HAP-1 (cell line): ENCODE measurements around the gene GPR87.

Source experiments
- DNase-seq, 2 experiments: peaks; one replicate each; pipeline ENCODE4 v3.0.0-alpha.2; 2016 to 2020; ENCODE audit warnings: low spot score in 2 of 2
- H3K27me3 ChIP-seq: fragments of 250-450 bp; sonication (Bioruptor Pico); 2 replicates; pipeline ENCODE4 v1.5.1; 2020; ENCODE audit warnings: low read depth, mild to moderate bottlenecking, moderate library complexity
- H3K36me3 ChIP-seq: fragments of 250-450 bp; sonication (Bioruptor Pico); replicated peaks from 2 replicates; pipeline ENCODE4 v1.5.1; 2020; ENCODE audit warnings: mild to moderate bottlenecking
- H3K4me1 ChIP-seq: fragments of 250-450 bp; sonication (Bioruptor Pico); 2 replicates; pipeline ENCODE4 v1.5.1; 2020; ENCODE audit warnings: mild to moderate bottlenecking
- H3K4me3 ChIP-seq: fragments of 250-450 bp; sonication (Bioruptor Pico); 2 replicates; pipeline ENCODE4 v1.5.1; 2020; ENCODE audit warnings: mild to moderate bottlenecking, moderate library complexity
- H3K9me3 ChIP-seq: fragments of 250-450 bp; sonication (Bioruptor Pico); 2 replicates; pipeline ENCODE4 v1.5.1; 2020; ENCODE audit warnings: mild to moderate bottlenecking, moderate library complexity
- in situ Hi-C: fragments of 300-500 bp; cut with MboI; formaldehyde crosslinking; loops from 3 replicates; pipeline ENCODE4 v1.14.3; 2020; ENCODE audit warnings: low sequenced_read_pairs, inconsistent platforms, mixed read lengths

The GPR87 gene

DNA sequence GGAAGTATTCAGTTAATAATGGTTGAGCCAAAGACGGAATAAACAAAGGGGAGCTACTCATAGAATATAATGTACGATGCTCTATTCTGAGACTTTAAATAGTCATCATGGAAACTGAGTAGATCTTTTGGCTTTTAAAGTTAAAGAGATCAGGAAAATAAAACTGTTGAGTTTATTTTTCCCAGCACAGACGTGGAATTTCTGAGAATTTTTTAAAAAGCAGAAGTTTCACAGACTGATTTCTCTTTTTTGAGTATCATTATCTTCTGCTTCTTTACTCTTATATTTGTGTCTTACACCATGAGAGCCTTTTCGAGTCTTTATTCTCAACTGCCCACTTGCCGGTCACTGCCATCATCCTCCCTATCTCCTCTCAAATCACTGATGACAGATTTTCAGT lies 51.5 kb downstream of the GPR87 start:
- DNase-seq: no peak

DNA sequence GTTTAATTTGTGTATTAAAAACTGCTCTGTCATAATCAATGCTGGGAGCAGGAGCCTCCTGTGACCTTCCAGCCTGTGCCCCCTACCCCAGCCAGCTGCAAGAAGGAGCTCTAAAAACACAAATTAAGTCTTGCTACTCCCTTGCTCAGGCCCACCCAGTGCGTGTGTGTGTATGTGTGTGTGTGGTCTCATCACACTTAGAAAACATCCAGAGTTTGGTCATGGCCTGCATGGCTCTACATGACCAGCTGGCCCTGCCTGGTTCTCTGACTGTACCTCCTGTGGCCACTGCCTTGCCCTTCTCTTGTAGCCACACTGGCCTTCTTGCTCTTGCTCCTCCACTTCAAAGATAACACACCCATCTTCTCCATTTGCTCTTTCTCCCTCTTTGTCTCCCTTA lies 52.0 kb downstream of the GPR87 start:
- Histone ChIP-seq H3K27me3 (no peaks in the 10 kb centered on the region), H3K36me3 (no peaks in the 10 kb centered on the region), H3K4me1 (peaks cover 16% of the 10 kb centered on the region), H3K9me3 (no peaks in the 10 kb centered on the region), H3K4me3 (no peak overlapping the region)
- in situ Hi-C loops: no loop called here
- no peak for DNase-seq

More for the DNA sequence above, 51.5 kb downstream of the GPR87 start:
- H3K27me3 ChIP-seq: no peaks in the 10 kb centered on the region
- in situ Hi-C loops: no loop called here
- H3K4me1 ChIP-seq: peaks cover 15% of the 10 kb centered on the region
- no peak overlapping the region for H3K4me3 ChIP-seq
- H3K9me3 ChIP-seq: no peaks in the 10 kb centered on the region
- no peaks in the 10 kb centered on the region for H3K36me3 ChIP-seq

DNA sequence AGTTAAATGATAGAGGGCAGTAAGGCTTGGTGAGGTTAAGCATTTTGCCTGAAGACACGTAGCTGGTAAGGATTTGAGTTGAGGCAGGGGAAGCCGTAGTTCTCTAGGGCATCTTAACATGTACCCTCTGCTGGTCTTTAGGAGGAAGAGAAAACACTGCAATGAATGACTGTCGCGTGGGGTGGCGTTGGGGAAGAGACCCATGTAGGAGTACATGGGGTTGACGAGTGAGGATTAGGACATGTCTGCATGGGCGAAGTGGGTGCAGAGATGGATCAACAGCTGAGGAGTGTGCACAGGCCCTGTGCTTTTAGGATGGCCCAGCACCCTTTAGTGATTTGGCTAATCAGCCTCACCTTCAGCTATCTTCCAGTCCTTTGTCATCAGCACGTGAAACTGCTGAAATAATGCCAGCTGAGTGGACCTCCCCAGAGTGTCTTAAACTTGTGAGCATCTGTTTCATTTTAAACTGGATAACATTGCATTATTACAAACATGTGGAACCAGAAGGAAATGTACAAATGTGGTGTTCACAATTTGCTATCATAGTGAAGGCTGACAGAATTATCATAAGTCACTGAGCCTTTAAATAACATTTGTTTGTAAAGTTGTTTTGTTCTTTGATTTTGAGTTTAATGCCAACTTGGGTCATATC lies 53.6 kb downstream of the GPR87 start:
- in situ Hi-C loops: no loop called here
- no peak for DNase-seq
- Histone ChIP-seq H3K36me3 (no peaks in the 10 kb centered on the region), H3K27me3 (no peaks in the 10 kb centered on the region), H3K9me3 (no peaks in the 10 kb centered on the region), H3K4me1 (peaks cover 19% of the 10 kb centered on the region), H3K4me3 (no peak overlapping the region)

DNA sequence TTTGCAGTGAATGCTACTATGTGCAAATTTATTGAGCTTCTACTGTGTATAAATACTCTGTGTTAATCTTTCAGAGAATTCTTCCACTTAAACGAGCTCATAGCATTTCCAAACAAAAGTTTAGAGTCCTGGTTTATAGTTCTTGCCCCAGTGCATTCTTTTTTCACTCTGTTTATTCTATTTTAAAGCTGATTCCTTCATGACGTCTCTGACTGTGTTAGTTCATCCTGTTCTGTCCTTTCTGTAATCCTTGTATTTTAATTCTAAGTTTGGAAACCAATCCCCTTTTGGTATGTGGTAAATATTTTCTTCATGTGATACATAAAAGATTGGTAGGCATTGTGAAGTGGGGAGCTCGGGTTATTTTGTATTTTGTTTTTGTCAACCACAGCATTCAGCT lies 57.0 kb downstream of the GPR87 start:
- Histone ChIP-seq H3K27me3 (no peaks in the 10 kb centered on the region), H3K4me3 (no peak overlapping the region), H3K9me3 (no peaks in the 10 kb centered on the region), H3K36me3 (no peaks in the 10 kb centered on the region), H3K4me1 (peaks cover 8% of the 10 kb centered on the region)
- no peak for DNase-seq
- in situ Hi-C loops: no loop called here

DNA sequence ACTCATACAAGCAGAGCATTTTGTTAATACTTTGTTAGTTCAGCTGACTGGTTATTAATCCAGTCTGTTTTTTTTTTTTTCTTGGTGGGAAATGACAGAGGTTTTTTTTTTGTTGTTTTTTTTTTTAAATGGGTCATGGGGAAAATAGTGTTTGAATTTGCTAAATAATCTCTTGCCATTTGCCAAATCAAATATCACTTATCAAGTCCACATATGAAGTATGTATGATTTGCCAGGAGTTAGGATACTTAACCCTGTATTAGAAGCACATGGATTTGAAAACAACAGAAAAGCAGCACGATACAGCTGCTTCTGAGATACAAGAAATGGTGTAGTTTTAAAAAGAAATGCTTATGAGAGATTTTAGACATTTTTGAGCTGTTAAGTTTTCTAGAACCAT lies 59.9 kb downstream of the GPR87 start:
- no peaks in the 10 kb centered on the region for H3K9me3 ChIP-seq
- no peak overlapping the region for H3K4me3 ChIP-seq
- H3K4me1 ChIP-seq: peaks cover 8% of the 10 kb centered on the region
- in situ Hi-C loops: no loop called here
- DNase-seq: no peak
- no peaks in the 10 kb centered on the region for H3K27me3 ChIP-seq
- no peaks in the 10 kb centered on the region for H3K36me3 ChIP-seq

DNA sequence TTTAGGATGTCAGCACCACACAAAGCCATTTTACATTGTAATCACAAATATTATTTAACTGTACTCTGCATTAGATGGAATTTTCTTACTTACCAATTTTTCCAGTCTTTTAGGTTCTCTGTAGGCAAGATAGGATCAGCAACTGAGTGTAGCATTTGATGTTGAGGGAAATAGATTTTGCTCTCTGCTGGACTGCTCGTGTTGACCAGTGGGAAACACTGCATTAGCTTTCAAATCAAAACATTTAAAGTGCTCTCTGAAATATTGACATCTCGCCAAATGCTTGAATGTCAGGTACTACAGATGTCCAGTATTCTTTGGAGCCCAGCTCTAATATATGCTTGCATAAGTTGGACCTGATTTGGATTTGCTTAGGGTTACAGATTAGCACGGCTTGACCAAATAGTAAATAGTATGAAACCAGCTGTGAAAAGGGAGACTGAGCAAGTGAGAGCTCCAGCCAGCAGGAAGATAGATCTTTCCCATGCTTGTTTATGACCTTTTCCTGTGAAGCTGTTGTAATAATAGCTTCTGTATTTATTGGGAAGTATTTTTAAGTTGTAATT lies 67.8 kb downstream of the GPR87 start:
- no peaks in the 10 kb centered on the region for H3K9me3 ChIP-seq
- in situ Hi-C loops: no loop called here
- H3K4me3 ChIP-seq: no peak overlapping the region
- DNase-seq: no peak
- no peaks in the 10 kb centered on the region for H3K36me3 ChIP-seq
- H3K4me1 ChIP-seq: no peaks in the 10 kb centered on the region
- H3K27me3 ChIP-seq: no peaks in the 10 kb centered on the region
